ENCODE data around the gene FIZ1. TPM values are rescaled to one million over a fixed set of nuclear protein-coding genes. Genes with fewer than 3 reads are reported as not detected.

The FIZ1 gene
- total RNA-seq, result 4.8 and 5.4 TPM in 2 replicates

GRCh38 chr19:55599468-55599841 is at the start of gene FIZ1:
Gene FIZ1 (minus strand): TSS chr19:55599517. CDS start chr19:55597865, 1,652 bp downstream.

DNA sequence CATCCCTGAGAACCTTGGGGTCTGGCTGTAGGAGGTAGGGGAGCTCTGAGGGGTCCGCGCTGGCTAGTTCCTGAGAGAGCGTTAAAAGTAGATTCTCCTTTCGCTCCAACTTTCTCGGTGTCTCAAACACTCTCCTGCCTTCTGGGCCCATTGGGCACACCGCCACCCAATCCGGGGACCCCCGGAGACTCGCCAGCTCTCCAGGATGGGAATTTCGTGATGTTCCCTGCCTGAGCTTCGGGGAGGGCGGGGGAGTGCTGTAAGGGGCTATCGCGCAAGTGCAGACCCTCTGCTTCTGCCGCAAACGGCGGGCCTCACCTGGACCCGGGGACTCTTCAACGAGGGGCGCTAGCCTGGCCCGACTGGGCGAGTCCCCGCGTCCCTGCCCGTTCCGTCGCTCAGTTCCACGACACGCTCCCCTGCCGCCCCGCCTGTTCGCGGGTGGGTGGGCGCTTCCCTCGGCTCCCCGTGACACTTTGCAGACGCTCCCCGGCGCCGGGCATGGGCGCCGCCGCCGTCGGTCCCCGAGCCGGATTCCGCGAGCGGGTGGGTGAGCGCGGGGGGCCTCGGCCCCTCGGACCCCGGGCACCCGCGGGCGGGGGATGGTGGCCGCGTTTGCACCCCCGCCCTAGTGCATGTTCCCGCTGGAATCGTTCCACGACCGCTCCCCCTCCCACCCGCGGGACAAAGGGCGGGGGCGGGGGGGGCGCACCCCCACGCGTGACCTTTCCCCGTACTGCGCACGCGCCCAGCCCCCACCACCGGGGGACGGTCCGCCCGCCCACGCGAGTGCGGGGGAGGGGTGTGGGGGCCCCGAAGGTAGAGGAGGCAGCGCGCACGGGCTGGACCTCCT is 48.6 kb upstream of the FIZ1 start, which contains the start of gene CCDC106:
Gene CCDC106, plus strand, starts transcription at position 481 of the 853 bp plus-strand sequence. CDS start 835 bp downstream, outside the sequence.

DNA sequence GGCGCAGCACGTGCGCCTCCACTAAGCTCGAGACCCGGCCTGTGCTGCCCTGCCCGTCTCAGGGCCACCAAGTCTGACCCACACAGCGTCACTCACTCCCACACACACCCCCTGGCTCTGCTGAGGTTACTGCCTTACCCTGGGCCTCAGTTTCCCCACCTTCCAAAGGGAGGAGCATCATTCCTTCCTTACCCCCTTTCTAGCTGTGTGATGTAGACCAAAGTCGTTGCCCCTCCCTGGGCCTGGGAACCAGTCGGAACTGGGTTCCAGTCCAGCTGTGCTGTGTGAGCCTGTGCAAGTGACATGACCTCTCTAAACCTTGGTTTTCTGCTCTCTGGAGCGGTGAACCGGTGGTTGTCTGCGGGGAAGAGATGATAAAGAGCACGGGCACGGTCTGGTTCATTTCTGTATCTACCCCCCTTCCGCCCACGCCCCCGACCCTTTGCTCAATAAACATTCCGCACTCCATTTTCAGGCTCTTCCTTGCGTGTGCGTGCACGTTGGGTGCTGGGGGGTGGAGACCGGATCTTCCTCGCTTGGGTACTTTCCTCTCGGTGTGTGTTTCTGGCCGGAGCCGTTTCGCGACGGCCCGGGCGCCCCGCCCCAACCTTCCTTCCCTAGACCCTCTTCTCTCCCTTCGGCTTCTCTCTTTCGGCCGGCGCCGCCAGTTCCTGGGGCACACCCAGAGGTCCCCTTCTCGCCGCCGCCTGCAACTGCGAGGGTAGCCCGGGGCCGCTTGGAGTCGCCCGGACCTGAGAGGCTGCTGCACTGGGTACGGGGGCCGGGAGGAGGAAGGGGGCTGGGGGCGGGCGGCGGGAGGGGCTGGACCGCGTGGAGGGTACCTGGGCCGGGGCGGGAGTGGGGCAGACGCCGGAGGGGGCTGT is 43.9 kb upstream of the FIZ1 start, which contains the start of gene ZNF581:
Gene ZNF581, plus strand, starts transcription at position 647 of the 884 bp plus-strand sequence. CDS start 923 bp downstream, outside the sequence.

GRCh38 chr19:55640577-55641425 is 41.5 kb upstream of the FIZ1 start, which contains the start of gene ZNF580:
Gene ZNF580 (plus strand): TSS chr19:55641002. CDS start chr19:55642509, 1,507 bp downstream.

GRCh38 chr19:55624109-55625003 is 25.0 kb upstream of the FIZ1 start, which contains the start of gene ZNF784:
Gene ZNF784 (minus strand): TSS chr19:55624566. CDS start chr19:55624561, 5 bp downstream.

GRCh38 chr19:55605637-55606470 is 6.5 kb upstream of the FIZ1 start, which contains the start of gene ZNF865:
Gene ZNF865 (plus strand): TSS chr19:55605647. CDS start chr19:55613619, 7,972 bp downstream.

DNA sequence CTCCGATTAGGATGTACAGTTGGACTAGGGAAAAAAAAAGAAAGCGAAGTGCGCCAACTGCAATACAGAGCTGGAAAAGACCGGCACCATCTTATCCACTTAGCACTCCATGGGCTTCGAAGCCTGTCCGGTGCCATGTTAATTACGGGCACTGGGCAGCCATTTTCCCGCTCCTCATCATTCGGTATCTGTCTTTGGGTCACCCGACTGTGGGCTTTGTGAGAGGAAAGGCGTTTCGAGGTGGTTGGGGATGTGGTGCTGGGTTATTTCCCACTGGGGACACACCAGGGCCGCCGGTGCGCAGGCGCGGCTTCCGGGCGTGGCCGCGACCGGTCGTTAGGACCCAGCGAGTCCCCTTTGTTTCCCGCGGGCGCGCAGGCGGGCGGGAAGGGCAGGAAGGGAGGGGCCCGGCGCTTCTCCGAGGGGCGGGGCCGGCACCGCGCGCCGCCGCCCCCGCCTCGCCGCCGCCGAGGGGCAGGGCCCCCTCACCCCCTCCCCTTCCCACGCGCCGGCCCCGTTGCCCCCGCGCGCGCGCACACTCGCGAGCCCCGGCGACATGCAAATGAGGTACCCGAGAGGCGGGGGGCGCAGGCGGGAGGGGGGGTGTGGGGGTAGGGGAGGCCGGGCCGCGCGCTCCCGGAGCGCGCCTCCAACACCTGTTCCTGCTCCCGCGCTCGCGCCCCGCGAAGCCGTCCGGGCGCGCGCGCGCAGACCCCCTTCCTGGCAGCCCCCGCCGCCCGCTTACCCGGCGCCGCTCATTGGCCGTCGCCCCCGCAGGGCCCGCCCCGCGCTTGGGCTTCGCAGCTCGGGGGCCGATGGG is 735 bp upstream of the FIZ1 start, which contains the start of gene ZNF524:
Gene ZNF524, plus strand, starts transcription at position 447 of the 820 bp plus-strand sequence. CDS start 1,825 bp downstream, outside the sequence.

GRCh38 chr19:55580628-55581144 is 18.6 kb downstream of the FIZ1 start, which contains the start of gene ZNF579:
Gene ZNF579 (minus strand): TSS chr19:55580848. CDS start chr19:55579639, 1,209 bp downstream.

GRCh38 chr19:55545443-55545842 is 53.9 kb downstream of the FIZ1 start, which contains the start of gene SBK3:
Gene SBK3 (minus strand): TSS chr19:55545543. CDS start chr19:55545543, 0 bp downstream.

Other genes with a start within 250 kb of the FIZ1 start
- gene COX6B2, start 244.8 kb downstream of the FIZ1 start, total RNA-seq, result 0.34 and 0.43 TPM in 2 replicates
- gene GARIN5B, start 236.3 kb downstream of the FIZ1 start, total RNA-seq, result not detected in 2 replicates
- gene IL11, start 229.1 kb downstream of the FIZ1 start, total RNA-seq, result 0.34 and 1.6 TPM in 2 replicates
- gene TMEM190, start 222.7 kb downstream of the FIZ1 start, total RNA-seq, result not detected in 2 replicates
- 2.3 and 4.4 TPM in 2 replicates for gene TMEM238, start 215.2 kb downstream of the FIZ1 start, total RNA-seq
- gene RPL28, start 213.6 kb downstream of the FIZ1 start, total RNA-seq, result 216 and 276 TPM in 2 replicates
- gene UBE2S, start 191.7 kb downstream of the FIZ1 start, total RNA-seq, result 26.8 and 37.9 TPM in 2 replicates
- gene SHISA7, start 156.2 kb downstream of the FIZ1 start, total RNA-seq, result not detected in 2 replicates
- gene ISOC2, start 137.9 kb downstream of the FIZ1 start, total RNA-seq, result 34.8 and 39.6 TPM in 2 replicates
- not detected in 2 replicates for gene C19orf85, start 134.8 kb downstream of the FIZ1 start, total RNA-seq
- gene ZNF628, start 122.9 kb downstream of the FIZ1 start, total RNA-seq, result 1.4 and 4.4 TPM in 2 replicates
- 2.1 and 2.7 TPM in 2 replicates for gene NAT14, start 114.3 kb downstream of the FIZ1 start, total RNA-seq
- 0.36 TPM in 1 of 2 replicates, not detected in the other for gene SSC5D, start 111.1 kb downstream of the FIZ1 start, total RNA-seq
- not detected in 2 replicates for gene SBK2, start 62.4 kb downstream of the FIZ1 start, total RNA-seq
- not detected in 2 replicates for gene SBK3, start 54.0 kb downstream of the FIZ1 start, total RNA-seq
- gene ZNF579, start 18.7 kb downstream of the FIZ1 start, total RNA-seq, result 2.4 and 6.7 TPM in 2 replicates
- 14.8 and 16.1 TPM in 2 replicates for gene ZNF524, start 771 bp upstream of the FIZ1 start, total RNA-seq
- gene ZNF865, start 6.1 kb upstream of the FIZ1 start, total RNA-seq, result 0.68 and 4.1 TPM in 2 replicates
- gene ZNF784, start 25.0 kb upstream of the FIZ1 start, total RNA-seq, result 4.1 and 5.1 TPM in 2 replicates
- 3.1 and 4.6 TPM in 2 replicates for gene ZNF580, start 41.5 kb upstream of the FIZ1 start, total RNA-seq
- gene ZNF581, start 44.1 kb upstream of the FIZ1 start, total RNA-seq, result 14.4 and 16.8 TPM in 2 replicates
- gene CCDC106, start 48.7 kb upstream of the FIZ1 start, total RNA-seq, result 3.1 and 6.5 TPM in 2 replicates
- gene U2AF2, start 55.5 kb upstream of the FIZ1 start, total RNA-seq, result 121 and 156 TPM in 2 replicates
- 21.5 and 192 TPM in 2 replicates for gene EPN1, start 75.7 kb upstream of the FIZ1 start, total RNA-seq
- gene NLRP9, start 138.9 kb upstream of the FIZ1 start, total RNA-seq, result not detected in 2 replicates
- gene RFPL4A, start 159.6 kb upstream of the FIZ1 start, total RNA-seq, result not detected in 2 replicates
- gene RFPL4AL1, start 169.6 kb upstream of the FIZ1 start, total RNA-seq, result not detected in 2 replicates
- gene NLRP11, start 232.5 kb upstream of the FIZ1 start, total RNA-seq, result not detected in 2 replicates
- gene NLRP4, start 237.0 kb upstream of the FIZ1 start, total RNA-seq, result not detected in 2 replicates

Measured in nasal cavity respiratory epithelium epithelial cell of viscerocranial mucosa (primary cell).